HS-5 (cell line): ENCODE results near the gene WEE1.
"Not testable (repeated sequence)": the region's sequence is repeated elsewhere in the genome, so short reads cannot be mapped to it uniquely, and the experiment has no call there.

Experiments
- DNase-seq: peaks from one replicate; pipeline ENCODE4 v3.0.0-alpha.2; 2012; ENCODE audit warnings: low read depth

WEE1 gene

DNA sequence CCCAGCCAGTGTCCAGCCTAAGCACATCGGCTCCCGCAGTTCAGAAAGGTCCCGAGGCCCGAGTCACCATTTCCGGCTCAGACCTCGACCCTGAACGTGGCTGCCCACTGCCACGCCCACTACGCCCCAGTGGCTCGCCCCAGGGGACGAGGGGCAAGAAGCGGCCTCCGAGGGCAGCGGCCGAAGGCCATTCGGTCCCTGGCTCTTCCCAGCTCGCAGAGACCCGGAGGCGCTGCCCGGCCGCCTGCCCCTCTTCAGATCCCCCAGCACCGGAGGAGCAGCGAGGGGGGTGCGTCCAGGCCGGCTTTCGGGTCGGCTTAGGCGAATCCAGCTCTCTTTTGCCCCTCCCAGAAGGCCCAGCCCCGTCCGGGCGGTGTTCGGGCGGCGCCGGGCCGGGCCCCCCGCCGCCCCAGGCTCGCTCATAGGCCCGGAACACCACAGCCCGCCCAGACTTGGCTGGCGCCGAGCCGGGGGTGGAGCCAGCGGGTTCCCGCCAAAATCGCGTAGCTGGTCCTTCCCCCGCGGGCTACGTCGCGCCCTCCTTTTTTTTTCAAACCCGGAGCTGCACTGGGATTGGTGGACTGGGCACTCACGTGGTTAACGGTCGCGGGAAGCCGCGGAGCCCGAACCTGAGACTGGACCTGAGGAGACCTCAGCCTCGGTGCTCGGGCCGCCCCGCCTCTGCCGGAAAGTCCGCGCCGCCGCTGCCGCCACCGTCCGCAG is at the start of gene WEE1:
WEE1 (plus strand) TSS at position 619 of the 723 bp plus-strand sequence. CDS start 264 bp downstream, outside the sequence.
- peak; percentile 94 for DNase-seq

DNA sequence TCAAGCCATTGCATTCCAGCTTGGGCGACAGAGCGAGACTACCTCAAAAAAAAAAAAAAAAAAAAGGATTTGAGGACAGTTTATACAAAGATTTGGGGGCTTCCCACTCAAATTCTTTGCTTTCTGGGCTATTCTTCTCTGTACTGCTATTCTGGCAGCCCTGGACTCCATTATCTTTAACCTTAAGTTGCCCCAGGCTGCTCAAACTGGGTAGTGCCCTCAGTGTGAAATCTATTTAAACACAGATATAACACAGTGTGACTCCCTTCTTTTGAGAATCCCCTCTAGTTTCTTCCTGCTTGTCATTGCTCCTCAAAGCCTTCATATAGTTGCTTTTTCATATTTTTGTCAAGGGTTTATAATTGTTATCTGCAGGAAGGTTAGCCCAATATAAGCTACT is 49.5 kb upstream of the WEE1 start:
- DNase-seq = no peak

DNA sequence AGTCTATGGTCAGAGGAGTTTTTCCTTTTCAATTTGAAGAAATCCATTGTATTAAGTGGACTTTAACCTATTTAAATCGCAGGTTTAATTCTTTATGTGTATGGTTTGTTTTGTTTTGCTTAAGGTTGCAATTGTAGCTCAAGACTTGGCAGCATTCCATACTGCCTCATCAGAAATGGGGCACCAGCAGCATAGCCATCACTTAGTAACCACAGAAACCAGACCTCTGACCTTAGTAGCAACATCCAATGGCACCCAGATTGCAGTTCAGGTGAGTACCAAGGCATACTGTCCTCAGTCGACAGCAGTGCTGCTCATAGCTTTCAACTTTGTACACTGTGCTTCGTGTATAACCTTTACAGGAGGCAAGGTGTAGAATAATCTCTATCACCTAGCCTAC is 48.4 kb upstream of the WEE1 start:
- DNase-seq = no peak

DNA sequence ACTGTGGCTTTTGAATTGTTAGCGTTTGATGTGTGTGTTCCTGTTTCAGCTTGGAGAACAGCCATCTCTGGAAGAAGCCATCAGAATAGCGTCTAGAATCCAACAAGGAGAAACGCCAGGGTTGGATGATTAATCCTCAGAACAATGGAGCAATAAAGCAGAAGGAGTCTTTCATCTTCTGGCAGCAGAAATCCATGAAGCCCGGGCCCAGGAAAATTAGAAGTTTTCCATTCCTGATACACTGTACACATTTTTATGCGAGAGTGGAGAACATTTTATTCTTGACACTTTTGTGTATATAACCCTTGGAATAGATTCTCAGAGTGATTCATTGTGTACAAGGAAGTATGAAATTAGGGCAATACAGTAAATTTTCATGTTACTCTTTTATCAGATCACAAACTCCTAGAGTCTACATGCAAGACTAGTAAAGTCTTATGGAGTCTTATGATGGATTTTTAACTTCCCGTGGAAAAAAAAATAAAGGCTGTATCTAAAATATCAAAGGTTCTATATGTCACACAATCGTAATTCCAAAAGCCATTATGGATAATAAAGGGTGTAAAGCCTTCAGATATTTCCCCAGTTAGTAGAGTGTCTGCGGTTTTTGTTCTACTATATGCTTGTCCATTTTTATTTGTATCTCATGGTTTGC is 45.9 kb upstream of the WEE1 start:
- no peak for DNase-seq

DNA sequence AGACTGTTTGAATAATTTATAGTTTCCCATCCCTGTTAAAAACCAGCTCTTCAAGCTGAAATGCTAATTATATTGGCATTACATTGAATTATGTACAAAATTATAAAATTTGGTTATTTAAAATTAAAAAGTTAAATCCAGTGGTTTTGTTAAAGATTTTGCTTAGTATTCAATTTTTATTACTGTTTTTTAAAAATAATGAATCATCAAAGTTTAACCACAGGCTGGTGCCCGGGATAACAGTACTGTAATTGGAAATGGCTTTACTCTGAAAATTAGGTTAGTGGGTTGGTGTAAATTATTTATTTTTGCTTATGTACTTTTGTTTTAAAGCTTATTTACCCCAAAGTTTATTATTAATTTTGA is 45.4 kb upstream of the WEE1 start:
- DNase-seq = no peak

DNA sequence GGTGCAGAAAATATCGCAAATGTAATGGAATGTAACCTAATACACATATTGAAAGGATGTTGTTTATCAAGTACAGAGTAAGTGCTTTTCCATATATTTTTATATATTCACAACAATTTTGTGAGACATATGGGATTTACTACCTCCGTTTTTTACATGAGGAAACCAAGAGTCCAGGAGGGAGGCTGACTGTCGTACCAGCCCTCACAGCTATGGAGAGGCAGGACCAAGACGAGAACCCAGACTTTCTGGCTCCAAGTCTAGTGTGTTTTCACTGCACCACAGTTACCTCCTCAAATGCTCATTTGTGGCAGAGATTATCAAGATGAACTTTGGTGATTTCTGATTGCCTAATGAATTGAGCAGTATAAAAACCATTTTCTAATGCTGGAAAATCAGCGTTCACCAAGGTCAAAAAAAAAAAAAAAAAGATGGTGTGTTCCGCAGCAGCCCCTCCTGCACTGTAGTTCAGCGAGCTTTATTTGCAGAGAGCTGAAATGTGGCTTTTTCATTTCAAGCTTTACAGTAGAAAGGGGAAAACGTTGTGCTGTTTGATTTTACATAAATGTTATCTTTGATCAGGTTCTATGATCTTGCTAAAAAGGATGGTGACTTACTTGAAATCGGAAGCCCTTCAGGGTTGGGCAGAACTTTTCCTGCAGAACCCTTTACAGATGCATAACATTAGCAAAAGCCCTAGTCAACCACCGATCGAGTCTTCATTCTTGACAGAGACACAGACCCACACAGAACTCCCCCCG is 44.7 kb upstream of the WEE1 start:
- no peak for DNase-seq

DNA sequence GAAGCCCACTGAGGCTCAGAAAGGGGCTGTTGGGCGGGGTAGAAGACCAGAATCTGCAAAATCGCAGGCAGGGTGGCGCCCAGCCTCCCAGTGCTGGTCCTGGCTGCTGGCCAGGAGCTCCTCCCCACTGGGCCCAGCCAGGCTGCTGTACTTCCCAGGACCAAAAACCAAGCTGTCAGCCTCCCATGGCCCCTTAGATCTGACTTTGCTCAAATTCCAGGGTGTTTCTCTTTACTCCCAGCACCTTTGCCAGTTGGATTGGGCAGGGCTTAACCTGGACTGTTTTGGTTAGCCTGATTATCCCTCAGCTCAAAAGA is 44.2 kb upstream of the WEE1 start:
- DNase-seq = no peak

DNA sequence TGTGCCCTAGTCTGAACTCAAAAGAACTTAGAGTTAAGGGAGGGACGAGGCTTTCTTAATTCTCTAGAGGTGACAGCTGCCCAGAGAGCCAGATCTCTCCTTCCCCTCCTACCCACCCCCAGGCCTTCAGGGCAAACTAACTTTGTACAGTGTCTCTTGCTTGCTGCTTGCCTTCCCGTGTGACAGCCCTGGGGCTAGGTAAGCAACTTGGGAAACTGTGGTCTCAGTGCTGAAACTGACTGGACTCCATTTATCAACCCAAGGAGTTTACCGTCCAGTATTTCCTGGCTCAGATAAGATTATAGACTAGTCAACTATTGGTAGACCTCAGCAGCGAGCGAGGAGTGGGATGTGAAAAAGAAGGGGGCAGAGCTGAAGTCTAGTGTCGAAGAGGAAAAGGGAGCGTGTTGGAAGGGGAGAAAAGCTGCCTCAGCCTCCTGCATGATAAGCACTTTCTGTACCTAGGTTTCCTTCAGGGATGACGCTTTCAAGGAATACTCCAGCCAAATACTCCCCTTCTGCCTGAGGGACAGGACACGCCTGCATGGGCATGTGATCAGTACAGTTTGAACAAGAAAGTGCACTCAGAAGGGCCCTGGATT is 43.3 kb upstream of the WEE1 start:
- no peak for DNase-seq

DNA sequence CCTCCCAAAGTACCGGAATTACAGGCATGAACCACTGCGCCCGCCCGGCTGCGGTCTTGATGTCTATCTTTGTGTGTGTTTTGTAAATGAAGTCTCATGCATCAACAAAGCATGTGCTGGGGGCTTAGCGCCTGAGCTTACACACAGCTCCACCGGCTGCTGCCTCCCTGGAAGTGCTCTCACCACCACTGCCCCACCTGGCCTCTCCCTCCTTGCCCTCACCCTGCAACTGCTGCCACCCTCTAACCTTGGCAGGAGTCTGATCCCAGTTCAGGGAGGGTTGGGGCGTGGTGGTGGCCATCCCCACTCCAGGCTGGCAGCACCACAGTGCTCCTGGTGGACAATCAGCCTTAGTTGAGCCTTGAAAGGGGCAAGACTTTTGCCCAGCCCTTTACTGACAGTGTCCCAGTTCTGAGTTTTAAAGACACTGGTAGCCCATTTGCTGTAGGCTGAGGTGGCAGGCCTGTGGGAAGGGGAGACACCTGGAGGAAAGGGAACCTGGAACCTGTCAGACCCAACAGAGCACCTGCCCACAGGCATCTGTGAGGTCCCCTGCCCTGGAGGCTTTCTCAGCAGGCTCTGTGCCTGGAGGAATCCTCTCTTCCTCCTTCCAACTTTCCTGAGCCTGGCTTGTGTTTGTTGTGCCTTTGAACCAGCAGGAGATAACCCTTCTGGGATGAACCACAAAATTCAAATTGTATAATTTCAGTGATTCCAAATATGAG is 42.4 kb upstream of the WEE1 start:
- no peak for DNase-seq

DNA sequence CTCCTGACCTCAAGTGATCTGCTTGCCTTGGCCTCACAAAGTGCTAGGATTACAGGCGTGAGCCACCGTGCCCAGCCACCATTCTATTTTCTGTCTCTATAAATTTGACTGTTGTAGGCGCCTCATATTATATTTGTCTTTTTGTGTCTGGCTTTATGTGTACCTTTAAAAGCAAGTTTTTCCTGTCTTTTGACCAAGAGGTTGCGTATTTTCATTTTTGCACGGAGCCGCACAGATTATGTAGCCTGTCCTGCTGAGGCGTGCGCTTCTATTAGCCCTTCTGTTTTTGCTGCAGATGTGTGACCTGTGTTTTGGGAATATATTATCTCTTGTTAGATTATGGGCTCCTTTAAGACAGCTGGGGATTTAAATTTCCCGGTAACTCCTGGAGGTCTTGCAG is 40.4 kb upstream of the WEE1 start:
- no peak for DNase-seq

DNA sequence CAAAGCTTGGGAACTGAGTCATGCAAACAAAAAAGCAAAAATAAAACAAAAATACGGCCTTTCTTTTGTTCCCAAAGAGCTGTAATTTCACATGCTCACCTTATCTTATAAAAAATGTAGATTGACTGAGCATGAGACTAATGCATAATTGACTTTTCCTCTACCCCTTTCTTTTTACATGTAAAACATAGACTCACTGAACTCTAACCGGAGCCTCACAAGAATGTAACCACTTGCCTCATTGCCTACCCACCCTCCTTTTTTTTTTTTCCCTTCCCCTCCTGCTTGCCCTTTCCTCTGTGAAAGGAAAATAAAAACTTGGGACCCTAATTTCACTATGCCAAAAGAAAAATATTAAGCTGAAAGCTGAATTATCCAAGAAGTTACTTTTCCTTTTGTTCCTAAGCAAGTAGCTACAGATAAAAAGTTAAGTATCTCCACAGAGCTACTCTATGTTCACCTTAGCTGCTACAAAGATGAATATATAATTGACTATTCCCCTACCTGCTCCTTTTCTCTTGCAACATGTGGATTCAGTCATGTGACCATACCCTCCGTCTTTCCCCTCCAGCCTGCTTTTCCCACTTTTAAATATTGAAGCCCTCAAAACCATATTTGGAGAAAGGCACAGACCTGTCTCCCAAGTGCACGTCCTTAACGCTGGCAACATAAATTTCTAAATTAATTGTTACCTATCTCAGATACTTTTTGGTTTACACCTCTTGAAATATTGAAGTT is 39.6 kb upstream of the WEE1 start:
- no peak for DNase-seq

DNA sequence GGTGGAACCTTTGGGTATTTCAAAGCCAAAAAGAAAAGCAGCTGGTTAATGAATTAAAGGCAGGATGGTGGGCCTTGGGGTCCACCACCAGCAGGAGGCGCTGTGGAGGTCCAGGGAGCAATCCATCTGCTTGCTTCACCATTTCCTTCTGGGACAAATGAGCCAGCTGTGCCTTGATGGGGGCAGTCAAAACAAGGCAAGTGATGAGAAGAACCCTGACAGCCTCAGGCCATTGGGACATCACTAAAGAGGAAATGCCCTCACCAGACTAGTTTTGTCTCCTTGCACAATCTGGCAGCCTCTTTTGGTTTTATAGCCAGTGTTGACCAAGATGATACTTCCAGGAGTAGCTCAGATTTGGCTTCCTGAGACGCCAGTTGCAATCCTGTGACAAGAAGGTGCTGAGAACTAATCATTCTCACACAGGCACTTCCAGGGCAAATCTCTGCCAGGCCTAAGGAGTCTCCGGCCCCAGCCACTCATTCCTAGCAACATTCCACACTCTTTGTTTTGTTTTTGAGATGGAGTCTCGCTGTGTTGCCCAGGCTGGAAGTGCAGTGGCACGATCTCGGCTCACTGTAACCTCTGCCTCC is 38.2 kb upstream of the WEE1 start:
- DNase-seq = no peak

DNA sequence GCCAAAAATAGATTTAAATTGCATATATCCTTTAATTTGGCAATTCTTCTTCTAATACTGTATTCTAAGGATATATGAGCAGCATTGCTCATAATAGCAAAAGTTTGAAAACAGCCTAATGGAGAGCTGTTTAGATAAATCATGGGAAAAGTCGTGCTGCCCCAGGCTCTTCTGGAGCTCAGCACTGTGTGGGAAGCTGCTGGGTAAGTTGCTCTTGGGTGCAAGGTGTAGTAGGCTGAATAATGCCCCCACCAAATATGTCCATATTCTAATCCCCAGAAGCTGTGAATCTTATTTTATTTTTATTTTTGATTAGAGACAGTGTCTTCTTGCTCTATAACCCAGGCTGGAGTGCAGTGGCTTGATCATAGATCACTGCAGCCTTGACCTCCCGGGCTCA is 34.9 kb upstream of the WEE1 start:
- no peak for DNase-seq

DNA sequence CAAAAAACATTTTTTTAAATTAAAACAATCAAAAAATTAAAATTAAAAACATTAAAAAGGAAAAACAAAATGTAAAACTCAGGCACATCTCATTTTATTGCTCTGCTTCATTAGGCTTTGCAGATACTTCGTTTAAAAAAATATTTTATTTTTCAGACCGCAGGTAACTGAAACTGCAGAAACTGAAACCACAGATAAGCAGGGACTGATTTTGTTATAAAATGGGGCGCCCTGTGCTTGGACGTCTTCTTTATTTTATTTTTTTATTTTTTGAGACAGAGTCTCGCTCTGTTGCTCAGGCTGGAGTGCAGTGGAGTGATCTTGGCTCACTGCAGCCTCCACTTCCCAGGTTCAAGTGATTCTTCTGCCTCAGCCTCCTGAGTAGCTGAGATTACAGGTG is 24.3 kb upstream of the WEE1 start:
- not testable (repeated sequence) for DNase-seq

DNA sequence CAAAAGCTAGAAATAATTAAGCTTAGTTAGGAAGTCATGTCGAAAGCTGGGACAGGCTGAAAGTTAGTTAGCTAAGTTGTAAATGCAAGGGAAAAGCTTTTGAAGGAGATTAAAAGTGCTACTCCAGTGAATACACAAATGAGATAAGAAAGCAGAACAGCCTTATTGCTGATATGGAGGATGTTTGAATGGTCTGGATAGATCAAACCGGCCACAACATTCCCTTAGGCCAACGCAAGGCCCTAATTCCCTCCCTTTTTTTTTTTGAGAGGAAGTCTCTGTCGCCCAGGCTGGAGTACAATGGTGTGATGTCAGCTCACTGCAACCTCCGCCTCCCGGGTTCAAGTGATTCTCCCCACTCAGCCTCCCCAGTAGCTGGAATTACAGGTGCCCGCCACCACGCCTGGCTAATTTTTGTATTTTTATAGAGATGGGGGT is 23.3 kb upstream of the WEE1 start:
- DNase-seq = no peak

DNA sequence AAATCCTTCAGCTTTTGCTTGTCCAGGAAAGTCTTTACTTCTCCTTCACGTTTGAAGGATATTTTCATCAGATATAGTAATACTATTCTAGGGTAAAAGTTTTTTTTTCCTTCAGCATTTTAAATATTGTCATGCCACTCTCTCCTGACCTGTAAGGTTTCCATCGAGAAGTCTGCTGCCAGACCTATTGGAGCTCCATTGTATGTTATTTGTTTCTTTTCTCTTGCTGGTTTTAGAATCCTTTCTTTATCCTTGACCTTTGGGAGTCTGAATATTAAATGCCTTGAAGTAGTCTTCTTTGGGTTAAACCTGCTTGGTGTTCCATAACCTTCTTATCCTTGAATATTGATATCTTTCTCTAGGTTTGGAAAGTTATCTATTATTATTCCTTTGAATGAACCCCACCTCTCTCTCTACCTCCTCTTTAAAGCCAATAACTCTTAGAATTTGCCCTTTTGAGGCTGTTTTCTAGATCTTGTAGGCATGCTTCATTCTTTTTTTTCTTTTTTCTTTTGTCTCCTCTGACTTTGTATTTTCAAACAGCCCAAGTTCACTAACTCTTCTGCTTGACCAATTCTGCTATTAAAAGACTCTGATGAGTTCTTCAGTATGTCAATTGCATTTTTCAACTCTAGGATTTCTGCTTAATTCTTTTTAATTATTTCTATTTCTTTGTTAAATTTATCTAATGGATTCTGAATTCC is 12.0 kb upstream of the WEE1 start:
- no peak for DNase-seq

DNA sequence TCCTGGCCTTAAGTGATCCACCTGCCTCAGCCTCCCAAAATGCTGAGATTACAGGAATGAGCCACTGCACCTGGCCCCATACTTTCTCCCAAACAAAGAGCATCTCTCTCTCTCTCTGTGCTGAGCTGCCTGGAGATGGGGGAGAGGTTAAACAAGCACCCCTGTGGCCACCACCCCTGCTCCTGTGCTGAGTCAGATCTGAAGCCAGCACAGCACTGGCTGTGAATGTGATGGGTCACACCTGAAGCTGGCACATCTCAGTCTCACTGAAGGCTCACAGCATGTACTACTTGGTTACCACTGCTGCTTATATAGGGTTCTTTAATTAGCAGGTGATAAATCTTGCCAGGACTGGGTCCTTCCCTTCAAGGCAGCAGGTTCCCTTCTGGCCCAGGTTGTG is 10.8 kb upstream of the WEE1 start:
- no peak for DNase-seq

DNA sequence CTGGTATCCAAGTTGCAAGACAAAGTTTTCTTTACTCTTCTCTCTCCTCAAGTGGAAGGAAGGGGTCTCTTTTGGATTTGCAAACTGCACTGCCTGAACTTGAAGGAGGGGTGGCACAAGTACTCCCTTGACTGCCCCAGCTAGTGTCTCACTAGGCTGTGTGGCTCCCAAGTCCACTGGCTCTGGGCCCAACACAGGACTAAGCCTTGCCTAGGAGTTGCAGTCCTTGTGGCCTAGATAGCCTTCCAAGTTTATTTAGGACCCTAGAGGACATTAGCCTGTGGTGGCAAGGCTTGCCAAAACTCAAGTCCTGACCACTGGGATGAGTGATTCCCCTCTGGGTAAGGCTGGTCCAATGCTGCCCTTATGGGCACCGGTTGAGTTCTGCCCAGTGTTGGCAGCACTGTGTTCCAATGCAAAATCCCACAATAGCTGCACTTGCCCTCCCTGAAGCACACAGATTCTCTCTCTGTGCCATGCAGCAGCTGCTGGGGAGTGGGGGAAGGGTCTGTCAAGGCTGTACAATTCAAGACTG is 10.2 kb upstream of the WEE1 start:
- DNase-seq = no peak

DNA sequence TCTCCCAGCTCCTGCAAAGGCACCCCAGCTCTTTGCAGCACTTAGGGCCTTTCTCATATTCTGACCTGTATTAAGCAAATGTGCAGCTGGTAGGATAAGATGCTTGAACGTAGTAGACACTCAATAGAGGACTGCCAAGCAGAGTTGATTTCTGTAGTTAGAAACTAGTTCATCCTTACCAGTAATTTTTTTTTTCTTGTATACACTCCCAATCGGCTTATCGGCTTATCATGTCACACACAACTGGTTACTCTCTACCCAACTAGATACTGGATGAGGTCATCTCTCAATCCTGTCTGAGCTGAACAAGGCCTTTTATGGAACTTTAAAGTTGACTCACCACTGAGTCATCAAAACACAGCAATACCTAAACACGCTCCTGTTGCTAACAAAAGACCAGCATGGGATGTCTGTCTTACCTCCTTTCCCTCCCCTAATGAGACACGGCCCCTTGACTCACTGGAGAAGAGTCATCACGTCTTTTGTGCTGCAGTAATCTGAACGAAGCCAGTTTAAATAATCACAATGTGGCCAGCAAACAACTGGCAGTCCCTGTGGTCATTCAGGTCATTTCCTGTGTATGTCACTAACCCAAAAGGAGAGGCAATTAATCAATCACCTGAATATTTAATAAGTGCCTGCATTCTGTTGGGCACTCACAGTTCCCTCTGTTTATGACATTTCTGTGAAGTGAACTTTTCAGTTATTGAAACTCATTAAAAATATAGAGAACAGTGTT is 7.5 kb upstream of the WEE1 start:
- peak; percentile 100 for DNase-seq
